Ramos (cell line): ENCODE data around the gene KRT77.

Source experiments
- in situ Hi-C: fragments of 300-500 bp; cut with MboI; formaldehyde crosslinking; loops from one replicate; pipeline ENCODE4 v1.14.3; 2022; ENCODE audit warnings: low sequenced_read_pairs; ENCODE audit not compliant: unreplicated experiment

Gene KRT77

GRCh38 chr12:52659951-52660350 lies 43.4 kb downstream of the KRT77 start:
- in situ Hi-C loops: no loop called here

- in situ Hi-C loops: no loop called here
Measured at GRCh38 chr12:52659395-52659794, 43.9 kb downstream of the KRT77 start.

- in situ Hi-C loops: no loop called here
Measured at GRCh38 chr12:52658196-52658595, 45.1 kb downstream of the KRT77 start.

GRCh38 chr12:52657250-52657902 lies 45.9 kb downstream of the KRT77 start:
- in situ Hi-C loops: no loop called here

- in situ Hi-C loops: no loop called here
Measured at GRCh38 chr12:52656616-52657015, 46.7 kb downstream of the KRT77 start.

GRCh38 chr12:52655720-52656124 lies 47.6 kb downstream of the KRT77 start:
- in situ Hi-C loops: no loop called here

GRCh38 chr12:52655251-52655650 lies 48.1 kb downstream of the KRT77 start:
- in situ Hi-C loops: no loop called here

GRCh38 chr12:52651726-52652261 lies 51.5 kb downstream of the KRT77 start, which contains the start of gene KRT2:
KRT2 (minus strand) TSS chr12:52652211; CDS start chr12:52652142, 69 bp downstream.
- in situ Hi-C loops: no loop called here

- in situ Hi-C loops: no loop called here
Measured at GRCh38 chr12:52650520-52651081, 52.7 kb downstream of the KRT77 start.

GRCh38 chr12:52649066-52649465 lies 54.3 kb downstream of the KRT77 start:
- in situ Hi-C loops: no loop called here

GRCh38 chr12:52648012-52648550 lies 55.2 kb downstream of the KRT77 start:
- in situ Hi-C loops: no loop called here

GRCh38 chr12:52647601-52648000 lies 55.7 kb downstream of the KRT77 start:
- in situ Hi-C loops: no loop called here

GRCh38 chr12:52646613-52647012 lies 56.7 kb downstream of the KRT77 start:
- in situ Hi-C loops: no loop called here

- in situ Hi-C loops: no loop called here
Measured at GRCh38 chr12:52645982-52646381, 57.3 kb downstream of the KRT77 start.

GRCh38 chr12:52645120-52645761 lies 58.1 kb downstream of the KRT77 start:
- in situ Hi-C loops: no loop called here

- in situ Hi-C loops: no loop called here
Measured at GRCh38 chr12:52644078-52644415, 59.3 kb downstream of the KRT77 start.

- in situ Hi-C loops: no loop called here
Measured at GRCh38 chr12:52643233-52644077, 59.9 kb downstream of the KRT77 start.

GRCh38 chr12:52641468-52641867 lies 61.9 kb downstream of the KRT77 start:
- in situ Hi-C loops: no loop called here
